Neural cell (in vitro differentiated cells): ENCODE results near the gene KCTD10.

Experiments
- EP300 ChIP-seq: fragments of 450-650 bp; conservative IDR thresholded peaks from 2 replicates; pipeline ENCODE4 v1.6.1; 2014; ENCODE audit warnings: antibody characterized with exemption, mild to moderate bottlenecking, moderate library complexity; ENCODE audit not compliant: poor library complexity, severe bottlenecking
- EZH2 ChIP-seq: fragments of 200-600, 300-800 bp; shearing (Covaris generic), sonication (generic); IDR thresholded peaks from 2 replicates; pipeline ENCODE4 v1.6.1; 2014; ENCODE audit warnings: antibody characterized with exemption, low read length, borderline replicate concordance, mild to moderate bottlenecking; ENCODE audit not compliant: insufficient read depth, poor library complexity, severe bottlenecking
- POLR2AphosphoS5 ChIP-seq: IDR thresholded peaks from 2 replicates; pipeline ENCODE4 v1.6.1; 2012
- RAD21 ChIP-seq: fragments of 450-650 bp; conservative IDR thresholded peaks from 2 replicates; pipeline ENCODE4 v1.6.1; 2014; ENCODE audit warnings: antibody characterized with exemption, mild to moderate bottlenecking, moderate library complexity
- SMC3 ChIP-seq: fragments of 450-650 bp; conservative IDR thresholded peaks from 2 replicates; pipeline ENCODE4 v1.6.1; 2014; ENCODE audit warnings: antibody characterized with exemption, mild to moderate bottlenecking, moderate library complexity; ENCODE audit not compliant: poor library complexity
- TAF1 ChIP-seq: IDR thresholded peaks from 2 replicates; pipeline ENCODE4 v1.6.1; 2012; ENCODE audit warnings: low read depth
- TF ChIP-seq, protein P1 (sequence below): fragments of 450-650 bp; IDR thresholded peaks from 2 replicates; pipeline ENCODE4 v1.5.1; 2014; ENCODE audit warnings: antibody characterized with exemption, mild to moderate bottlenecking, moderate library complexity; ENCODE audit not compliant: poor library complexity, severe bottlenecking
- TF ChIP-seq, protein P2 (sequence below): IDR thresholded peaks from 2 replicates; pipeline ENCODE4 v1.6.1; 2012; ENCODE audit warnings: borderline replicate concordance

- TF ChIP-seq, protein P1, sequence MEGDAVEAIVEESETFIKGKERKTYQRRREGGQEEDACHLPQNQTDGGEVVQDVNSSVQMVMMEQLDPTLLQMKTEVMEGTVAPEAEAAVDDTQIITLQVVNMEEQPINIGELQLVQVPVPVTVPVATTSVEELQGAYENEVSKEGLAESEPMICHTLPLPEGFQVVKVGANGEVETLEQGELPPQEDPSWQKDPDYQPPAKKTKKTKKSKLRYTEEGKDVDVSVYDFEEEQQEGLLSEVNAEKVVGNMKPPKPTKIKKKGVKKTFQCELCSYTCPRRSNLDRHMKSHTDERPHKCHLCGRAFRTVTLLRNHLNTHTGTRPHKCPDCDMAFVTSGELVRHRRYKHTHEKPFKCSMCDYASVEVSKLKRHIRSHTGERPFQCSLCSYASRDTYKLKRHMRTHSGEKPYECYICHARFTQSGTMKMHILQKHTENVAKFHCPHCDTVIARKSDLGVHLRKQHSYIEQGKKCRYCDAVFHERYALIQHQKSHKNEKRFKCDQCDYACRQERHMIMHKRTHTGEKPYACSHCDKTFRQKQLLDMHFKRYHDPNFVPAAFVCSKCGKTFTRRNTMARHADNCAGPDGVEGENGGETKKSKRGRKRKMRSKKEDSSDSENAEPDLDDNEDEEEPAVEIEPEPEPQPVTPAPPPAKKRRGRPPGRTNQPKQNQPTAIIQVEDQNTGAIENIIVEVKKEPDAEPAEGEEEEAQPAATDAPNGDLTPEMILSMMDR, result no peak
- no peak for TF ChIP-seq RAD21
- no peak for TF ChIP-seq EP300
- TF ChIP-seq EZH2, result no peak
- no peak for TF ChIP-seq POLR2AphosphoS5
- no peak for TF ChIP-seq TAF1
- TF ChIP-seq, protein P2, sequence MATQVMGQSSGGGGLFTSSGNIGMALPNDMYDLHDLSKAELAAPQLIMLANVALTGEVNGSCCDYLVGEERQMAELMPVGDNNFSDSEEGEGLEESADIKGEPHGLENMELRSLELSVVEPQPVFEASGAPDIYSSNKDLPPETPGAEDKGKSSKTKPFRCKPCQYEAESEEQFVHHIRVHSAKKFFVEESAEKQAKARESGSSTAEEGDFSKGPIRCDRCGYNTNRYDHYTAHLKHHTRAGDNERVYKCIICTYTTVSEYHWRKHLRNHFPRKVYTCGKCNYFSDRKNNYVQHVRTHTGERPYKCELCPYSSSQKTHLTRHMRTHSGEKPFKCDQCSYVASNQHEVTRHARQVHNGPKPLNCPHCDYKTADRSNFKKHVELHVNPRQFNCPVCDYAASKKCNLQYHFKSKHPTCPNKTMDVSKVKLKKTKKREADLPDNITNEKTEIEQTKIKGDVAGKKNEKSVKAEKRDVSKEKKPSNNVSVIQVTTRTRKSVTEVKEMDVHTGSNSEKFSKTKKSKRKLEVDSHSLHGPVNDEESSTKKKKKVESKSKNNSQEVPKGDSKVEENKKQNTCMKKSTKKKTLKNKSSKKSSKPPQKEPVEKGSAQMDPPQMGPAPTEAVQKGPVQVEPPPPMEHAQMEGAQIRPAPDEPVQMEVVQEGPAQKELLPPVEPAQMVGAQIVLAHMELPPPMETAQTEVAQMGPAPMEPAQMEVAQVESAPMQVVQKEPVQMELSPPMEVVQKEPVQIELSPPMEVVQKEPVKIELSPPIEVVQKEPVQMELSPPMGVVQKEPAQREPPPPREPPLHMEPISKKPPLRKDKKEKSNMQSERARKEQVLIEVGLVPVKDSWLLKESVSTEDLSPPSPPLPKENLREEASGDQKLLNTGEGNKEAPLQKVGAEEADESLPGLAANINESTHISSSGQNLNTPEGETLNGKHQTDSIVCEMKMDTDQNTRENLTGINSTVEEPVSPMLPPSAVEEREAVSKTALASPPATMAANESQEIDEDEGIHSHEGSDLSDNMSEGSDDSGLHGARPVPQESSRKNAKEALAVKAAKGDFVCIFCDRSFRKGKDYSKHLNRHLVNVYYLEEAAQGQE, result no peak
- no peak for TF ChIP-seq SMC3
These were observed 46.0 kb upstream of the KCTD10 start for GRCh38 chr12:109523071-109523470.
